HUES48 (cell line): ENCODE results near the gene LACTB.
A peak's percentile ranks its signal among the peaks of the same experiment; 100 is the strongest.

Experiments
- H3K27ac ChIP-seq: one replicate; pipeline ENCODE4 v1.7.0; 2013; ENCODE audit warnings: low read depth, low read length, inconsistent platforms
- H3K27me3 ChIP-seq: 2 replicates; pipeline ENCODE4 v1.6.1; 2013; ENCODE audit warnings: mild to moderate bottlenecking, low read length; ENCODE audit not compliant: control insufficient read depth, insufficient read depth
- H3K36me3 ChIP-seq: 2 replicates; pipeline ENCODE4 v1.6.1; 2013; ENCODE audit warnings: low read length; ENCODE audit not compliant: control insufficient read depth, insufficient read depth
- H3K4me1 ChIP-seq: 2 replicates; pipeline ENCODE4 v1.6.1; 2013; ENCODE audit warnings: mild to moderate bottlenecking, low read length; ENCODE audit not compliant: control insufficient read depth, insufficient read depth
- H3K4me3 ChIP-seq: 2 replicates; pipeline ENCODE4 v1.5.1; 2013; ENCODE audit warnings: mild to moderate bottlenecking, low read depth, low read length
- H3K9ac ChIP-seq: 2 replicates; pipeline ENCODE4 v1.6.1; 2013; ENCODE audit warnings: mild to moderate bottlenecking, low read depth, low read length, moderate library complexity
- H3K9me3 ChIP-seq: 2 replicates; pipeline ENCODE4 v1.6.1; 2013; ENCODE audit warnings: low read length; ENCODE audit not compliant: control insufficient read depth, insufficient read depth

The LACTB gene

DNA sequence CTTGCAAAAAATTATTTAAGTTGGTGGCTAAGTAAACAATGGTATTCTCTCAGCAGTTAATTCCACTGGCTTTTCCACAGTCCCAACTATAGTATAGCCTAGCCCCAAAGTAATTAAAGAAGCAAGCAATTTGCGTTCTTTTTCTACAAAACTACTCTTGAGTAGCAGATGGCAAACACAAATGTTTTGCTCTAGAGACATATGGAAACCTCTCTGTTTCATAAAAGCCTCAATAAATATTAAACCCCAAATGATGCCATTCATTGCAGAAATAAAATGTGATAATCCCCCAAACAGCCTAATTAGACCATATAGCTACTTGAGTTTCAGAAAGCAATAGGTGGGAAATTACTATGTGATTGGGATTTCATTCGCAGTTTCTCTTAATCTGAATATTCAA is 59.1 kb downstream of the LACTB start:
- H3K9ac ChIP-seq = no peak overlapping the region
- no peaks in the 10 kb centered on the region for H3K27me3 ChIP-seq
- no peaks in the 10 kb centered on the region for H3K4me1 ChIP-seq
- H3K27ac ChIP-seq = no peak overlapping the region
- no peaks in the 10 kb centered on the region for H3K36me3 ChIP-seq
- H3K4me3 ChIP-seq = no peak overlapping the region
- no peaks in the 10 kb centered on the region for H3K9me3 ChIP-seq

DNA sequence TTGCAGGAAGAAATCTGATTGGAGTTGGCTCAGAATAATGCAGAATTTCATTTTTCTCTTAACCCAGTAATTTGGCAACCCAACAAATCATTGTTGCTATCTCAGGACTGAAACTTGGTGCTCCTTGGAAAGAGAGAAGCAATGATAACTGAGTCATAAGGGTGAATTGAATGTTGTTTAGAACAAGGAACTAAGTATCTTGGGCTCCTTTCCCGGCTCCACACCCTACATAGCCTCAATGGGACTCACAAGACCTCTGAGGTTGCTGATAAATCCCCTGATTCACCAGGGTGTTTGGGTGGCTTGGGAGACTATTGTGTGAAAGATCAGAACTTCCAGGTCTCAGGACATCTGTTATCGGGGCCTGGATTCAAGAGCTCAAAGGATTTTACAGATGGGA is 60.0 kb downstream of the LACTB start:
- H3K36me3 ChIP-seq = no peaks in the 10 kb centered on the region
- no peaks in the 10 kb centered on the region for H3K4me1 ChIP-seq
- H3K9ac ChIP-seq = no peak overlapping the region
- H3K27me3 ChIP-seq = no peaks in the 10 kb centered on the region
- no peak overlapping the region for H3K4me3 ChIP-seq
- no peaks in the 10 kb centered on the region for H3K9me3 ChIP-seq
- H3K27ac ChIP-seq = no peak overlapping the region

DNA sequence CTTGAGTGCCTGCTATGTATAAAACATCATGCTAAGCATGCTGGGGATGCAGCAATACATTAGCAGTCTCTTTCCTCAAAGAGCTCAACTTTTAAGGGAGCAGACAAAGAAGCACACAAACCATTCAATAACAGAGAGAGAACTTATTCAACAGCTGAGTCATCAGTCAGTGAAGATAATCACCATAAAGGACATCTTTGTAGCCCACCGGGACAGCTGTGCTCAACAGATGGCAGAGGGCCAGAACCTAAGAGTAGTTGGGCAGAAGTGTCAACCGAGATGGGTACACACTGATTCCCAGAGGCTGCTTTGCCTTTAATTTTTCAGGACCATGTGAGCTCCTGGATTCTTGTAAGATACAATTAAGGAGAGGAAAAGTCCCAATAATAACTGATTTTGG is 63.5 kb downstream of the LACTB start:
- Histone ChIP-seq H3K4me3 (no peak overlapping the region), H3K4me1 (peaks cover 10% of the 10 kb centered on the region), H3K9ac (no peak overlapping the region), H3K9me3 (no peaks in the 10 kb centered on the region), H3K27ac (no peak overlapping the region), H3K27me3 (no peaks in the 10 kb centered on the region), H3K36me3 (no peaks in the 10 kb centered on the region)

DNA sequence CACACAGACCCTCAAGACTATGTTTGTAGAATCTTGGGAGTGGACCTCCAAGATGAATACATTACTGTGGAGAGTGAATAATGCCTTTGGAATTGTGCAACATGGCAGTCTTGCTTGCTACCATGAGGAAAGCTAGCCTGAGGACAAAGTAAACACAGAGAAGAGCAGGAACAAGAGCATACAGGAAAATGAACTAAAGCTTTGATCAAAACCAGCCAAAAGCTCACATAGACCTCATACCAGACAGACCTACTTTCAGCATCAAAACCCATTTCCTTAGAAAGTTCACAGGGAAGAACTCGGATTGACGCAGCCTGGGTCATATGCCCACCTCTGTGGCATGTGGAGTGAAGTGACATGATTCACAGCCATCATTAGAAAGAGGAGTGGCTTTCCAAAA is 64.4 kb downstream of the LACTB start:
- Histone ChIP-seq H3K9me3 (no peaks in the 10 kb centered on the region), H3K27me3 (no peaks in the 10 kb centered on the region), H3K27ac (no peak overlapping the region), H3K9ac (no peak overlapping the region), H3K36me3 (no peaks in the 10 kb centered on the region), H3K4me1 (peaks cover 18% of the 10 kb centered on the region), H3K4me3 (no peak overlapping the region)

DNA sequence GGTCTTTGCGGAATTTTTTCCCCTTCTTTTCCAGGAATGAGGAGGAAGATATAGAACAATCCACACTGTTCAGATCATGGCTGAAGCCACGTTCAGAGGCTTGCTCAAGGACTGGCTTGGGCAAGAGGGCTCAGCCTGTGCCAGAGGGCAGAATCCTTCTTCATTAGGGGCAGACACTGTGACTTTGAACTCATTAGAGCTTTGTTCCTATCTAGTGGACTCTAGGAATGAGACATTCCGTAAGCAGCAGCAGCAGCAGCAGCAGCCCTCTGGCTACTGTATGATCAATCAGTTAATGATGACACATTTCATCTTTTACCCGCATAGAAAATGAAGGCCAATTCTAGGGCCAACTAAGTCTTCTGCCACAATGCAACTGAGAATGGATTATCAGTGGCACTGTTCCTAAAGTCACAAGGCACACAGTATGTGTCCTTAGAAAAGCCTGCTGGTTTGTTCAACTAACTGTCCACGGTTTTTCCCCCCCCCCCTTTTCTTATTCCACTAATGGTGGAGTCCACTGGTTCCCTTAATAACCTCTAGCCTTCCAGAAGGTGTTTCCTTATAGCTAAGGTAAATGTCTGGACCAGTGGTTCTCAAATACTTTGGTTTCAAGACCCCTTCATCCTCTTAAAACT is 66.0 kb downstream of the LACTB start:
- H3K27ac ChIP-seq = no peak overlapping the region
- peaks cover 23% of the 10 kb centered on the region for H3K4me1 ChIP-seq
- no peaks in the 10 kb centered on the region for H3K36me3 ChIP-seq
- H3K9me3 ChIP-seq = no peaks in the 10 kb centered on the region
- no peak overlapping the region for H3K9ac ChIP-seq
- H3K27me3 ChIP-seq = no peaks in the 10 kb centered on the region
- H3K4me3 ChIP-seq = no peak overlapping the region

DNA sequence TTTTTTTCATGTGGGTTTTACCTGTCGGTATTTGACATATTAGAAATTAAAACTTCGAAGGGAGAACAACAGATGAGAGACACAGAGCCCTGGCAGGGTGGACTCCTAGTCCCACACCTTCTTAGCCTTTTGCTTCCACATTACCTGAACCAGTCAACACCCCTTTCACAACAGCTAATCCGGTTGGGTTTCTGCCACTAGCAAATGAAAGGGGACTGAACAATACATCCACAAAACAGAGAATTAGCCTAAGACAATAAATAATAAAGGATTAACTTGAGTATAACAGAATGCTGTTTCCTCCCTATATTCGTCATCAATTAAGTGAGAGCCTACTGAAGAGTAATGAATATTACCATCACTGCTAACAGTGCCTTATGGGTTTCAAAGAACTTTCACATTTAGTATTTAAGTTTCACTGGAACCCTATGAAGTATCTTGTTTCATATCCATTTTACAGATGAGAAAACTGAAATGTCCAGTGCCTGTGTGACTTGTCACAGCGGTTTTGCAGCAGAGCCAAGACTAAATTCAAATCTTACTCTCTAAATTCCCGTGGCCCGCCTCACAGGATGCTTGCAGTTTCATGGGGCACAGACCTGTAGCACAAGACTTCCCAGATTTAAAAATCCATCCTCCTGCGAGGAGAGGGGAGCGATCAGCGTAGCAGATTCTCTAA is 66.7 kb downstream of the LACTB start:
- H3K9ac ChIP-seq = peak overlapping the region; percentile 80
- H3K36me3 ChIP-seq = no peaks in the 10 kb centered on the region
- H3K27ac ChIP-seq = peak overlapping the region; percentile 72

DNA sequence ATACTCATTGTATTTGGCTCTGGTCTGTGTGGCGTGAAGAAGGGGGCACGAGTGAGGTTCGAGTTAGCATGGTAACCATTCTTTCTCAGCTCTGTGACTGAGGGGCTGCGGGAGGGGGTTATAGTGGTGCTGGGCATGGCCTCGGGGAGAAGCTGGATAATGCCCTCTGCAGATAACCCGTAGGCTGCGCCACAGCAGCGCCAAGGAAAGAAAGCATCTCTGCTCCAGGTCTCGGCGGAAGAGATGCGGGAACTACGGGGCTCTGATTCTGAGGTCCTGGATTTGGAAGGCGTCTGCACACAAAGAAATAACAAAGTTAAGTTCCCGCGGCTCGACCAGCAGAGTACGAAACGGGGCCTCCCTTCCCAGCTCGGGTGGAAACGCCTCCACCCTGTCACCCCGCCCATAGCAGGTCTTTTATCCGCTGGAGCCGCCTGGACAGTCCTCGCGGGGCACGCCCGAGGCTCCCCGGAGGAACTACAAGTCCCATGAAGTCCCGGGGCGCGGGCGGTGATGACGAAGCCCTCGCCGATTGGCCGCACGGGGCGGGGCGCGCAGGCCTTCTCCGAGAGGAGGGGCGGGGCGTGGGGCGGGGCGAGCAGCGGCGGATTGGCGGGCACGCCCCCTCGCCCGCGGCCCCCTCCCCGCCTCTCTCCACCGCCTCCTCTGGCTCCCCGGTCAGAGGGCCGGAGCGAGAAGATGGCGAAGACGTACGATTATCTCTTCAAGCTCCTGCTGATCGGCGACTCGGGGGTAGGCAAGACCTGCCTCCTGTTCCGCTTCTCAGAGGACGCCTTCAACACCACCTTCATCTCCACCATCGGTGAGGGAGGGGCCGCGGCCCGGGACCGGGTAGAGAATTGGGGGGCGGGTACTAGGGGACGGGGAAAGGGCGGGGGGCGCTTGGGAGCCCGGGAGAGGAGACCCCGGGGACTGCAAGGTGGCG is 67.5 kb downstream of the LACTB start, which contains the start of gene RAB8B:
Gene RAB8B (plus strand): TSS at position 681 of the 946 bp plus-strand sequence. CDS start 19 bp downstream, at position 700.
- Histone ChIP-seq H3K27me3 (no peaks in the 10 kb centered on the region), H3K27ac (peak within 1 kb of the TSS; percentile 72), H3K9me3 (no peaks in the 10 kb centered on the region), H3K9ac (peak within 1 kb of the TSS; percentile 80), H3K4me3 (peak within 1 kb of the TSS; percentile 93), H3K36me3 (no peaks in the 10 kb centered on the region), H3K4me1 (peaks cover 28% of the 10 kb centered on the region)

More for the DNA sequence above, 66.7 kb downstream of the LACTB start:
- H3K9me3 ChIP-seq = no peaks in the 10 kb centered on the region
- peaks cover 23% of the 10 kb centered on the region for H3K4me1 ChIP-seq
- H3K27me3 ChIP-seq = no peaks in the 10 kb centered on the region
- H3K4me3 ChIP-seq = peak overlapping the region; percentile 93

DNA sequence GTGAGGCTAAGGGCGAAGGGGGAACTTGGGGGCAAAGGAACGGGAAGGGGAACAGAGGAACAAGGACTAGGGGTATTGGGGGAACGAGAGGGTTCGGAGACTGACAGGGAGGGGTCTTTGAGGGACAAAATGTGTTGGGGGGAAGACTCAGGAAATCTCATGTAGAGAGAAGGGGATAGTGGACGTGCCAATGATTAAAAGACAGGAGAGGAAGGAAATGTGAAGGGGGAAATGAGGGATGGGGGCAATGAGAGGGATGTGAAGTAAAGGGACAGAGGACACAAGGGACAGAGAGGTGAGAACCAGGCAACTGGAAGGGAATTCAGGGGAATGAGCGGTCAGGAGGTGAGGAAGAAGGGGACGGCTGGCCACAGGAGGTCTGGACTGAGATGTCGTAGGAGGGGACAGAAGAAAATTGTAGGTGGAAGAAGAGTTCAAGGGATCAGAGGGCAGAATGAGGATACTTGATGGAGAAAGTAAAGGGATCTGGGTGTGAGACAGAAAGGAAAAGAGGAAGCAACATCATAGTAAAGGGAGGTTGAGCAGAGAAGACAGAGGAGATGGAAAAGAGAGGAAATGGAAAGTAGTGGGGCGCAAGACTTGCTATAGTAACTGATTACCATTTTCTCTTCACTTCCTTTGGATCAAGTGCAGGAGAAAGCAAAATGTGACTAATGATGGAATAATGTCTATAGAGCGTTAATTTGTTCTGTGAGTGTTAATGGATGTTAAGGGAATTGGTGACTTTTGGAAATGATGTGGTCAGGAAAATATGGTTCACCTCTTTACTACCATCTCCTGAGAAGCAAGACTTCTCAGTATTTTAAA is 68.5 kb downstream of the LACTB start:
- H3K9me3 ChIP-seq = no peaks in the 10 kb centered on the region
- H3K4me3 ChIP-seq = peak overlapping the region; percentile 93
- H3K9ac ChIP-seq = no peak overlapping the region; the same call in 1 of the 2 replicates
- H3K27ac ChIP-seq = no peak overlapping the region
- H3K27me3 ChIP-seq = no peaks in the 10 kb centered on the region
- peaks cover 34% of the 10 kb centered on the region for H3K4me1 ChIP-seq
- H3K36me3 ChIP-seq = no peaks in the 10 kb centered on the region

DNA sequence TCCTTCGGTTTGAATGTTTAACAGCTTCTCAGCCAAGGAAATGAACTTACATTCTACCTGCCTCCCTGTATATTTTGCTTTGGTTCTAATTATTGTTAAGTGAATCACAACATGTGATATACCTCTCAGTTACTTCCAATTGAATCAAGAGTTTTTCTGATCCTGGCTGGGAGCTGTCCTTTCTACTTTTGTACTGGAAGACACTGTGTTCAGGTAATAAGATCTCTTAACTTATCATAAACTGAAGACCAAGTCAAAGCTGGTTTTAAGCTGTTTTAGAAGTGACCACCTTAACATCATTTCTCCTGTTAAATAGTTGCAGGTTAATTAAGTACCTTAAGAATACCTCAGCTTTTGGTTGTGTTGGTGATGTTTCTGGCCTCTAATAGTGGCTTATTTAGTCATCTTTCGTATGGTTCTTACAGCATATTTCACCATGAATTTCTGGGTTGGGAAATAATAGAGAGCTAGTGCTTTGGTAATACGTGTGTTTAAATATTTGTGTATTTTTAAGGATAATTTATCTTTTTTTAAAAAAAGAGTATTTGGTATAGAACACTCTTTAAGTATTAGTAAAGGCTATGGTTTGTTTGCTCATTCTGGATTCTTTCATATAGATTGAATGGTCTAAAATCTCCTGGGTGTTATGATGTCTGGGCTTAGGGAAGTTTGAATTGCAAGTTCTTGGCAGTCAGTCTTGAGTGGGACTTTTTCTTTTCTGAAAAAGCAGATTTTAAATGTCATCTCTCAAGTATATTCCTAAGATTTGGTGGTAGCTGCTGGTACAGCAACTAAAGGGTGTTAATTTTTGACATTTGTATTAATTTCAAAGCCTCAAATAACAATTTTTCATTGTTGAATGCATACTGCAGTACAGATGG is 69.3 kb downstream of the LACTB start:
- Histone ChIP-seq H3K4me3 (peak overlapping the region; percentile 93), H3K27me3 (no peaks in the 10 kb centered on the region), H3K9me3 (no peaks in the 10 kb centered on the region), H3K27ac (no peak overlapping the region), H3K4me1 (peaks cover 43% of the 10 kb centered on the region), H3K9ac (no peak overlapping the region), H3K36me3 (no peaks in the 10 kb centered on the region)
